GM18498 (cell line): Measurements from ENCODE around the gene PIGW.
"Not testable (repeated sequence)": the region's sequence is repeated elsewhere in the genome, so short reads cannot be mapped to it uniquely, and the experiment has no call there.

Experiments used
- ATAC-seq: cut with Tn5 transposase; IDR thresholded peaks from one replicate; pipeline ENCODE4 v1.9.1; 2021; ENCODE audit warnings: mild to moderate bottlenecking, moderate library complexity; ENCODE audit not compliant: unreplicated experiment

PIGW gene

GRCh38 chr17:36507266-36507665 is 27.5 kb upstream of the PIGW start:
- ATAC-seq = no peak

DNA sequence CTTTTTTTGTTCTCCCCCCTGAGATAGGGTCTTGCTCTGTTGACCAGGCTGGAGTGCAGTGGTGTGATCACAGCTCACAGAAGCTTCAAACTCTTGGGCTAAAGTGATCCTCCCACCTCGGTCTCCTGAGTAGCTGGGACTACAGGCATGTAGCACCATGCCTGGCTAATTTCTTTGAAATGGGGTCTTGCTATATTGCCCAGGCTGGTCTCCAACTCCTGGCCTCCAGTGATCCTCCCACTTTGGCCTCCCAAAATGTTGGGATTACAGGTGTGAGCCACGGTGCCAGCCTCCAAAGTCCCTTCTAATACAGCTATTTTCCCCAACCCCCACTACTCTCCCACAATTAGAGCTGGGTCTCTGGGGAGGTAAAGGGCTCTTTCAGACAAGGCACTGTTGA is 26.3 kb upstream of the PIGW start:
- ATAC-seq = not testable (repeated sequence)

GRCh38 chr17:36509272-36509985 is 25.4 kb upstream of the PIGW start:
- ATAC-seq = no peak

GRCh38 chr17:36510636-36511035 is 24.2 kb upstream of the PIGW start:
- no peak for ATAC-seq

- ATAC-seq = no peak
These were observed 23.6 kb upstream of the PIGW start for GRCh38 chr17:36511216-36511615.

DNA sequence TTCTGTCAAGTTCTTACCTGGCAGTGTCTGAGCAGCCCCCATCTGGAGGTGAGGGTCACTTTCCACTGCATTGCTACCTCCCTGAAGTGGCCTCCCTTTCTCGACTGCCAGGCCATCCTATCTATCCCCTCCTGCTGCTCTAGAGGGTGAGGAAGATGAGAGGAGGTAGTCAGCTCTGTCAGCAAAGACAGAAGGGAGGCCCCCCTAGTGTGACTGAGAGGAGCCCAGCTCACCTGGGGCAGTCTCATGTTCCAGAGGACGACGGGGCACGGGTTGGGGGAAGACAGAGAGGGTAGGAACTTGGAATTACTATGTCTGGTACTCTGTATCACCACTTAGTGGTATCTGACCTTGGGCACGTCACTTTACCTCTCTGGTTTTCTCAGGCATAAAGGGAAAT is 22.1 kb upstream of the PIGW start:
- ATAC-seq = no peak

GRCh38 chr17:36514856-36515255 is 19.9 kb upstream of the PIGW start:
- no peak for ATAC-seq

GRCh38 chr17:36515837-36516236 is 18.9 kb upstream of the PIGW start:
- ATAC-seq = no peak

DNA sequence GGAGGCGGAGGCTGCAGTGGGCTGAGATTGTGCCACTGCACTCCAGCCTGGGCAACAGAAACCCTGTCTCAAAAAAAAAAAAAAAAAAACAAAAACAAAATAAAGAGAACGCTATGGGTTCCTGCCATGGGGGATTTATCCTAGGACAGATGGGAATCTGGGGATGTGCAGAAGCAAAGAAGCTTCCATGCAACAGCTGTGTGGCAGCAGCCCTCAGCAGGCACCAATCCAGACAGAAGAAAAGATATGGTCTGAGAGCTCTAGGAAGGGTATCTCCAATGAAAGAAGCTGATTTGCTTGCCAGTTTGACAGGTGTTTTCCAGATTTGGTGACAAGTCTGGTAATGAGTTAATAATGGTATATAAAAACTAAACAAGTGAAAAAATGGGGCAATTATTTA is 11.7 kb upstream of the PIGW start:
- ATAC-seq = no peak

DNA sequence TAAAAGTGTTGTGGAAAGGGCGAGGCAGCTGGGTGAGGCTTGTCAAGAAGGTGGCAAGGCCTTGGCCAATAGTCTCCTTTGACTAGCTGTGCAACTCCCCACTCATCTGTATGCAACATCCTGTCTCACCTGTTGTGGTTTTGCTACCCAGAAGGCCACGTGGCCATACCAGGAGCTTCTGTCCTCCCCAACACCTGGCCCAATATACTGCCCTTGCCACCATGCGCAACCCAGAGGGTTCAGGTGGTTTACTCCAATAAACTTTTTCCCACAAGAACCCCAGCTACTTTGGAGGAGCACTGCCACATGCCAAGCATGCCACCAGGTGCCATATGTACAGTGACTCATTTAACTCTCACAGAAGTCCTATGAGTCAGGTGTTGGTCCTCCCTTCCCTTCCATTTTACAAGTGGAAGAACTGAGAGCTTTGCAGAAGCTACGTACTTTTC is 10.3 kb upstream of the PIGW start:
- ATAC-seq = no peak

DNA sequence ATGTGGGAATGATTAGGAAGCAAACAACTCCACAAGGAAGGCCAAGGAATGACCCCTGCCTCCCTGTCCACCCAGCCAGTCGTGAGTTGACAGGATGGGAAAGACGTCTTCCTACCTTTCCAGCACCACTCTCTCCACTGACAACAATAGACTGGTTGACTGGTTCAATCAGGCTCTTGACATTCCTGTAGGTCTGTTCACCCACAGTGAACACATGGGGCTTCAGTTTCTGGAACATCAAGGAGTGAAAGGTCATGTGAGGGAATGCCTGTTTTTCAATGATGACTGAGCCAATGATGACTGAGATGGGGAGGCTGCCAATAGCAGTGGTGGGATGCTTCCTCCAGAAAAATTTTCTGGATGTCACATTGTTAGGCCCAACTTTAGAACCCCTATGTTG is 9.7 kb upstream of the PIGW start:
- no peak for ATAC-seq

- no peak for ATAC-seq
These were observed 8.9 kb upstream of the PIGW start for GRCh38 chr17:36525888-36526287.

DNA sequence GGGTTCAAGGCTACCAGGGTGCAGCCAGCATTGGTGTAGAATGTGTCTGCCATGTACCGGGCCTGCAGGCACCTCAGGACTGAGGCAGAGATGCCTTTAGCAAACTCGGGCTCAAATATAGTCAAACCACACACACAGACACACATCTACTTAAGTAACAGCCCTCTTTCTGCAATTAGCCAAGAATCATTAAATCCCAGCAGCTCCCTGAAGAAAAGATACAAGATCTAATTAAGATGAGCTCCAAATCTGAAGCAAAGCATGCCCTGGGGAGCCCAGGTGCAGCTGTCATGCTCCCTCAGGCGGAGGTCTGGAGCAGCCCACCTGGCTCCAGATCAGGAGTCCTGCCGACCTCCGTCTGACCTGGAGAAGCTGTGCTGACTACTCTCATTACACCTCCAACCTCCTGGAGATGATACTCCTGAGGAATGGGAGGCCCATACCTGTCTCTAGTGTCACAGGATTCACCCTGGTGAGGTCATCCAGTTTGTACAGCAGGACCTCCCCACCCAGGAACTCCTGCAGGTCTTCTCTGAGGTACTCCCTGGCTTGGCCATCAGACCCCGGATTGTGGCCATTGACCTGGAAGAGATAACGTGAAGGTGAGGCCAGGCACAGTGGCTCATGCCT is 7.1 kb upstream of the PIGW start:
- no peak for ATAC-seq

GRCh38 chr17:36529121-36529520 is 5.7 kb upstream of the PIGW start:
- ATAC-seq = no peak

DNA sequence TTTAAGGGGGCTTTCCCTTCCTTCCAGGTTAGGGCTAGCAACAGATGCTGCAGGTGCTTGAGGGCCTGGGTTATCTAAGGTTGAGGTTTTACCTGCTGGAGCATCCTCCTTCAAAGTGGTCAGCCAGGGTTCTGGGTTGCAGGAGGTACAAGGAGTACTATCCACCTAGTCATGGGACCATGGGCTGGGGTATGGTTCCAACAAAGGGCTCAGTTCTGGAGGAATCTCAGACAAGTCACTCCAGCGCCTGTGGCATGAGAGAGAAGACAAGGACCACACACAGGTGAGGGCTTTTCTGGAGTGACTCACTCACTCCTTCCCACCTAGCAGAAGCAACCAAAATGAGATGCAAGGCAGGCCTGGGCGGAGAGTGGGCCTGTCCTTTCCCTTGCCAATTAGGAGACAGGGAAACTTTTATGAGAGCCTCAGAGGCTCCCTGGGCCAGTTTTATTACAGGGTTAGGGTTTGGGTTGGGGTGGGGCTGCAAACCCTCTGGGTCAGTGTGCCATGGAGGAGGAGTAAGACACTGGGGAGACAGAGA is 2.3 kb upstream of the PIGW start:
- no peak for ATAC-seq

- peak; percentile 23 for ATAC-seq
These were observed 600 bp upstream of the PIGW start for GRCh38 chr17:36533935-36534839.

GRCh38 chr17:36535669-36536081 is 888 bp downstream of the PIGW start:
- peak; percentile 26 for ATAC-seq

DNA sequence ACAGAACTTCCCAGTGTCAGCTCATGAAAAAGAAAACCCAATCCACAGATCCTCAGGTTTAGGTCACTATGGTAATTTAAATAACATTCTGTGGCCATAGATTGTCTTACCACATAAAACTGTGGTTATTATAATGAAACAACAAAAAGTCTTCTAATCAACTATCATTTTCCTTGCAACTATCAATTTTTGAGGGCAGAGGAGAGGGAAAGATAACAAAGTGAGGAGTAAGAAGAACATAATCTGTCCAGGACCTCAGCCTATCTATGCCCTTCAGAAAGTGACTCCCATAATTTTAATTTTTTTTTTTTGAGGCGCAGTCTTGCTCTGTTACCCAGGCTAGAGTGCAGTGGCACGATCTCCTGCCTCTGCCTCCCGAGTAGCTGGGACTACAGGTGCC is 5.9 kb downstream of the PIGW start:
- no peak for ATAC-seq

DNA sequence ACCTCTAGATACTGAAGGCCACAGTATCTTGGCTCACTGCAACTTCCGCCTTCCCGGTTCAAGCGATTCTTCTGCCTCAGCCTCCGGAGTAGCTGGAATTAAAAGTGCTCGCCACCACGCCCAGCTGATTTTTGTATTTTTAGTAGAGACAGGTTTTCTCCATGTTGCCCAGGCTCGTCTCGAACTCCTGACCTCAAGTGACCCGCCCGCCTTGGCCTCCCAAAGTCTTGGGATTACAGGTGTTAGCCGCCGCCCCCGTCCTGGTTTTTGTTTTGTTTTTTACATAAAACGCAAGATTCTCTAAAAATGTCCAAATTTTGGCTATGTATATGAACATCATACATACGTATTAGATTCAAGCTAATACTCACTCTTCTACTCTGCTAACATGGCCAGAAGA is 8.0 kb downstream of the PIGW start:
- ATAC-seq = no peak

DNA sequence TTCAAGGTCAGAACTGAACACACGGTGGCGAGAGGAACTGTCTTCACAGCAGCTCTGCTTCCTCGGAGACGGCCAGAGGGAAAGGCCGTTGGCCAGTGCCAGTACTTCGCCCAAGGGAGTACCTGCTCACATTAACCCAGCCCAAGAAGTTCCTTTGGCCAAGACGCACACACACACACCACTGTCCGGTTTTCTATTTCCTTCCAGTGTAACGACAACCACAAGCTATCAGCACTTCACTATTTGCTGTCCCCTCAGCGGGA is 9.2 kb downstream of the PIGW start:
- peak; percentile 5 for ATAC-seq

- ATAC-seq = peak; percentile 58
These were observed 9.7 kb downstream of the PIGW start, which contains the start of gene GGNBP2 for GRCh38 chr17:36544307-36545076. Gene GGNBP2 (plus strand): TSS chr17:36544919. CDS start chr17:36545725, 806 bp downstream.
